Hepatocyte (in vitro differentiated cells): ENCODE data around the gene ERBB4. TPM values are rescaled to one million over a fixed set of nuclear protein-coding genes. Genes with fewer than 3 reads are reported as not detected.

Experiments used
- DNase-seq: peaks from one replicate; pipeline ENCODE4 v3.0.0-alpha.2; 2016; ENCODE audit warnings: low spot score
- H2AFZ ChIP-seq: fragments of 200-600 bp; sonication (generic); 2 replicates; pipeline ENCODE4 v1.6.0; 2016; ENCODE audit warnings: antibody characterized with exemption, mild to moderate bottlenecking
- H3K27ac ChIP-seq: fragments of 200-600 bp; sonication (generic); 2 replicates; pipeline ENCODE4 v1.5.1; 2016; ENCODE audit warnings: mild to moderate bottlenecking
- H3K27me3 ChIP-seq: fragments of 200-600 bp; sonication (generic); 2 replicates; pipeline ENCODE4 v1.6.1; 2016
- H3K36me3 ChIP-seq: fragments of 200-600 bp; sonication (generic); replicated peaks from 2 replicates; pipeline ENCODE4 v1.5.1; 2016; ENCODE audit warnings: low read depth; ENCODE audit not compliant: insufficient read depth
- H3K4me1 ChIP-seq: fragments of 200-600 bp; sonication (generic); 2 replicates; pipeline ENCODE4 v1.5.1; 2016; ENCODE audit warnings: mild to moderate bottlenecking, moderate library complexity; ENCODE audit not compliant: insufficient read depth
- H3K4me2 ChIP-seq: fragments of 200-600 bp; sonication (generic); 2 replicates; pipeline ENCODE4 v1.6.0; 2016
- H3K4me3 ChIP-seq: fragments of 200-600 bp; sonication (generic); 2 replicates; pipeline ENCODE4 v1.5.1; 2016; ENCODE audit warnings: mild to moderate bottlenecking
- H3K79me2 ChIP-seq: fragments of 200-600 bp; sonication (generic); 2 replicates; pipeline ENCODE4 v1.6.0; 2017; ENCODE audit warnings: mild to moderate bottlenecking
- H3K9me2 ChIP-seq: fragments of 200-600 bp; sonication (generic); replicated peaks from 2 replicates; pipeline ENCODE4 v1.6.0; 2017; ENCODE audit warnings: mild to moderate bottlenecking; ENCODE audit not compliant: insufficient read depth
- H3K9me3 ChIP-seq: fragments of 200-600 bp; sonication (generic); 2 replicates; pipeline ENCODE4 v1.5.1; 2016; ENCODE audit warnings: low read depth, mild to moderate bottlenecking
- H4K20me1 ChIP-seq: fragments of 200-600 bp; sonication (generic); 2 replicates; pipeline ENCODE4 v1.6.0; 2016; ENCODE audit warnings: mild to moderate bottlenecking; ENCODE audit not compliant: insufficient read depth, poor library complexity, severe bottlenecking
- CTCF ChIP-seq: fragments of 200-600 bp; sonication (generic); IDR thresholded peaks from 2 replicates; pipeline ENCODE4 v1.5.1; 2016; ENCODE audit warnings: antibody characterized with exemption, mild to moderate bottlenecking; ENCODE audit not compliant: poor library complexity
- EZH2 ChIP-seq: fragments of 200-600 bp; sonication (generic); IDR thresholded peaks from 2 replicates; pipeline ENCODE4 v1.6.1; 2016; ENCODE audit warnings: antibody characterized with exemption, mild to moderate bottlenecking, borderline replicate concordance
- EZH2phosphoT487 ChIP-seq: fragments of 200-600 bp; sonication (generic); IDR thresholded peaks from one replicate; pipeline ENCODE4 v1.6.1; 2018; ENCODE audit warnings: antibody characterized with exemption, mild to moderate bottlenecking, low read depth, moderate library complexity; ENCODE audit not compliant: unreplicated experiment, severe bottlenecking
- WGBS: methylation state at CpG from one replicate; pipeline ENCODE4 v1.1.6; 2016; ENCODE audit warnings: low lambda C conversion rate; ENCODE audit errors: missing lambda C conversion rate; 5-methylcytosine and 5-hydroxymethylcytosine counted together
- polyA plus RNA-seq: library from polyadenylated mRNA; unstranded; fragments of >200 nt; fragmentation: Nextera tagmentation; extraction: Ambion mirVana; gene quantifications from 2 replicates; pipeline ENCODE4 v1.2.1, GENCODE V29; 2016
- total RNA-seq: library from RNA; depleted of rRNA; stranded (reverse); fragments of >200 nt; gene quantifications from 2 replicates; pipeline ENCODE4 v1.2.3, GENCODE V29; 2014

Gene ERBB4
- total and polyA plus RNA-seq, 2 experiments from 2014 or later, result 3.4 to 3.9 TPM

GRCh38 chr2:212327171-212327809 lies 211.3 kb downstream of the ERBB4 start:
- 49% methylated on average over 4 of the region's 4 CpGs for WGBS
- TF ChIP-seq EZH2phosphoT487 (no peak), EZH2 (no peak), CTCF (no peak)

GRCh38 chr2:212318636-212319035 lies 220.0 kb downstream of the ERBB4 start:
- no peaks in the 10 kb centered on the region for H3K27me3 ChIP-seq
- no peaks in the 10 kb centered on the region for H3K4me1 ChIP-seq
- no peaks in the 10 kb centered on the region for H4K20me1 ChIP-seq
- H3K4me3 ChIP-seq, result no peak overlapping the region
- no peaks in the 10 kb centered on the region for H3K9me2 ChIP-seq
- 81% methylated on average over 2 of the region's 2 CpGs for WGBS
- H3K4me2 ChIP-seq, result no peak overlapping the region
- TF ChIP-seq EZH2, result no peak
- no peak for TF ChIP-seq CTCF
- TF ChIP-seq EZH2phosphoT487, result no peak
- no peaks in the 10 kb centered on the region for H3K36me3 ChIP-seq
- no peak overlapping the region for H2AFZ ChIP-seq
- H3K9me3 ChIP-seq, result no peaks in the 10 kb centered on the region
- no peak for DNase-seq
- H3K79me2 ChIP-seq, result no peaks in the 10 kb centered on the region
- no peak overlapping the region for H3K27ac ChIP-seq

More at GRCh38 chr2:212327171-212327809, 211.3 kb downstream of the ERBB4 start:
- Histone ChIP-seq H3K27ac (no peak overlapping the region), H3K4me3 (no peak overlapping the region), H4K20me1 (no peaks in the 10 kb centered on the region), H3K36me3 (no peaks in the 10 kb centered on the region), H3K9me3 (no peaks in the 10 kb centered on the region), H3K4me2 (no peak overlapping the region), H3K79me2 (no peaks in the 10 kb centered on the region), H3K9me2 (no peaks in the 10 kb centered on the region), H3K27me3 (no peaks in the 10 kb centered on the region), H3K4me1 (no peaks in the 10 kb centered on the region), H2AFZ (no peak overlapping the region)
- DNase-seq, result no peak

- H3K9me3 ChIP-seq, result no peaks in the 10 kb centered on the region
- H3K27me3 ChIP-seq, result no peaks in the 10 kb centered on the region
- no peak overlapping the region for H3K4me2 ChIP-seq
- no peak for DNase-seq
- H2AFZ ChIP-seq, result no peak overlapping the region
- H4K20me1 ChIP-seq, result no peaks in the 10 kb centered on the region
- H3K36me3 ChIP-seq, result no peaks in the 10 kb centered on the region
- H3K9me2 ChIP-seq, result no peaks in the 10 kb centered on the region
- H3K27ac ChIP-seq, result no peak overlapping the region
- TF ChIP-seq EZH2phosphoT487, result no peak
- TF ChIP-seq CTCF, result no peak
- no peak for TF ChIP-seq EZH2
- H3K4me3 ChIP-seq, result no peak overlapping the region
- H3K79me2 ChIP-seq, result no peaks in the 10 kb centered on the region
- H3K4me1 ChIP-seq, result no peaks in the 10 kb centered on the region
These were observed 223.9 kb downstream of the ERBB4 start for GRCh38 chr2:212314680-212315079.
